Hippocampal formation (tissue), 2 donors: ENCODE measurements around the gene ASTN2.

Source experiments
- DNase-seq, 2 donors: peaks; one replicate each; lab custom pipeline; 2025; lab: John Stamatoyannopoulos, UW

The ASTN2 gene

GRCh38 chr9:117300371-117301110 lies 114.3 kb downstream of the ASTN2 start:
- no peak for DNase-seq

DNA sequence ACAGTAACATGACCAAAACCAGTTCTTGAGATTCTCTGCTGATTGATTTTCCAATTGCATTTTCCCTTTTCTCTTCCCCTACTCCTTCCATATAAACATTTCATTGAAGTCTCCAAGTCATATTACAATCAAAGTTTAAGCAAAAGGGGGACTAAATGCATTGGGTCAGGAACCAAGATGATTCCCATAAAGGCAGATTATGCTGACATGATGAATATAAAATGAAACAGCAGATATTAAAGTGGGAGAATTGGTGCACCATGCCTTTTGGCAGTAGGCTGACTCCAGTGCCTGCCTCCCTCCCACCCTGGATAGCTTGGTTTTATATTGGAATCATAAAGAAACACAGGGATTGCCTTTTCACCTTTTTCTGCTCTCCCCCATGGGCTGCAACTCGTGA lies 118.4 kb downstream of the ASTN2 start:
- no peak for DNase-seq

- no peak for DNase-seq
Observed at GRCh38 chr9:117293206-117294114, 121.4 kb downstream of the ASTN2 start.

DNA sequence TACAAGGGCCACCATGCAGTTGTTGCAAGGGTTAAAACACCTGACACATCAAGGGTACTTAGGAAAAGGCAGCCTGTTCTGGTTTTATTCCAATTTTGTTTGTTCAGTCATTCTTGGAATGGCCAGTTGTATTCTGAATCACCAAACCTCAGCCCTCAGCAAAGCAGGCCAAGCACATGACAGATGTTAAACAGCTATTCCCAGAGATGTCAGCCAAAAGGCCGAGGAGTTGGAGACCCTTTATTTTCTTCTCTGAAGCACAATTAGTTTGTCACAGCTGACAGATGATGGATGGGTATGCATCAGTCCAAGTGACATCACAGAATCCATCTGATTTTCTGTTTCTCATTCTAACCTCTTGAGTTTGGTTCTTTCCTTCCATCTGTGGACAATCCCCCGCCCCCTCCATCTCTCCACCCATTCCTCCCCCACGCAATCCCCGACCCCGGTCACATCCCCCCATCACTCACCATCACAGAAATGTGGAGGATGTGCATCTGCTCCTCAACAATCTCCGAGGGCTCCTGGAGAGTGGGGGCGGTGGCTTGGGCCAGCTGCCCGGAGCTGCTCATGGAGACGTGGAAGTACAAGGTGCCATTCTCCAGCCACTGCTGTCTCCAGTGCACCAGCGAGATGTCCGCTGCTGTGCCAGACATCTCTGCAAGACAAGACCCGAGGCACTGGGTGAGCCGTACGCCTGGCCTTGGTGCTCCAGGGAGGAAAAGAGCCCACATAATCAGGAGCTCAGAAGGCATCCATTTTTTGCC lies 123.8 kb downstream of the ASTN2 start:
- DNase-seq = no peak

- no peak for DNase-seq
Observed at GRCh38 chr9:117290306-117290840, 124.5 kb downstream of the ASTN2 start.

GRCh38 chr9:117286245-117286644 lies 128.6 kb downstream of the ASTN2 start:
- DNase-seq = no peak

DNA sequence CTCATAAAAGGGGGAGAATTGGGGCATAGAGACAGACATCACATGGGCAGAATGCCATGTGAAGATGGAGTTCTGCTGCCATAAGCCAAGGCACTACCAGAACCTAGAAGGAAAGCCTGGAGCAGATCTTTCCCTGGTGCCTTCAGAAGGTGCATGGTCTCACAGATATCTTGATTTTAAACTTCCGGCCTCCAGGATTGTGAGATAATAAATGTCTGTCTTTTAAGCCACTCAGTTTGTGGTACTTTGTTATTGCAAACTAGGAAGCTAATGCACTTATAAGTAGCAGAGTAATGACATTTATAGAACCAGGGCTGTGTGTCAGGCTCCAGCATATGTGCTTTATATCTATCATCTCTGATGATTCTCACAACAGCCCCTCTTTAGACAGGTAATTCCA lies 130.4 kb downstream of the ASTN2 start:
- no peak for DNase-seq

DNA sequence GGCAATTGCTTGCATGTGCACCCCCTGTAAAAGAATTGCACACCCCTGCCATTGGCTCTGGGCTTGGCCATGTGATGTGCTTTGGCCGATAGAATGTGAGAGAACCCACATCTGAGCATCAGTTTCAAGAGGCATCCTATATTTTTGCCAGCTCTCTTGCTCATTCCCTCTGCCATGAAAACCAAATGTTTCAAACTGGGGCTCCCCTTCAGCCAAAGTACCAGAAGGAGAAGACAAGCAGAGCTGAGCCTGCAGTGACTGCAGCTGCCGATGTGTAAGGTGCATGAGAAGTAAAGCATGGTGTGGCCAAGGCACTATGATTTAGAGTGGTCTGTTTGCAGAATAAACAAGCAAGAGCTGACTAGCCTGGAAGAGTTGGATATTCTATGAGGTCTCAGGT lies 132.3 kb downstream of the ASTN2 start:
- no peak for DNase-seq

- no peak for DNase-seq
Observed at GRCh38 chr9:117278471-117279035, 136.3 kb downstream of the ASTN2 start.

DNA sequence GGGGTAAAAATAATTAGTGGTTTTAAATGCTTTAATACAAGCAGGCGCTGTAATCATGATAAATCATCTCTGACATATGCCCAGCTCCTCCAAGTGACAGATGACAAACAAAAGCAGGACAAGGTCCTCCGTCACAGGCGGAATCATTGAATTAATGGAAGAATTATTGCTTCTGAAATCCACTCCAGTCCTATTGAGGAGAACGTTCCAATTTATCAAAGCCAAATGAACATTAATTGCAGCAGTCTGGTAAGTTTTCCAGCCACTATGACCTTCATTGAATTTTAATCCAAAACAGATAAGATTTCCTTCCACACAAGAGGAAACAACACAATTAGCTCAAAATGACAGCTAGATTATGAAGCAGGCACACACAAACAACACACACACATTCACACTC lies 136.8 kb downstream of the ASTN2 start:
- DNase-seq = no peak

DNA sequence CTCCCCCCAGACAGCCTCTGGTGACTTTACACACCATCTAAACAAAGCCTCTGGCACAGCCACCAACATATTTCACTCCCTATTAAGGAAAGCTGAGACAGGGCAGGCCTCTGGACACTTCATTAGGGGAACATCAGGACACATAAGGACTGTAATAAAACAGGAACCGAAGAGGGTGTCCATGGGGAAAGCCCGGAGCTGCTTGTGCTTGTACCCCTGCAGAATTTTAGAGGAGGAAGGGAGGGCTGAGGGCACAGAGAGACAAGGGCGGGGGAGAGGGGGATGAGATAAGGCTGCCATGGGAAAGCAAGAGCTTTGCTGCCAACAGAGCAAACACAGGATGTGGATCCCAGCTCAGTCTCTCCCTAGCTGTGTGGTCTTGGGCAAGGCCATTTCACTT lies 138.4 kb downstream of the ASTN2 start:
- DNase-seq = no peak

DNA sequence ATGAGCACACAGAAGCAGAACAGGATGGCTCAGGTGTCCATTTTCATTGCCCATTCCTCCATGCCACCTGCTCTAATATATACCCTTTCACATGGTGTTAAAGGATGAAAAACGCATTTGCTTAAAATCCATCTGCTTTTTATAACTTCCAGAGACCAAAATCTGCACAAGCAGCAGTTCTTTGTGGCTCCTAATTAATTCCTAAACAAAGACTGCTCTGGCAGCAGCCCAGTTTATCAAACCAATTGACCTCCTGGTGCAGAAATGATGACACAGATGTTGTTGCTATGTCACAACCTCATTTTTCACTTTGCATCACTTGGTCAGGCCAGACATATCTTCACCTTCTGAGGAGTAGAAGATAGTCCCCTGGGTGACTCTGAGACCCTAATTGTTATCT lies 141.2 kb downstream of the ASTN2 start:
- DNase-seq = no peak

GRCh38 chr9:117268847-117269446 lies 145.9 kb downstream of the ASTN2 start:
- DNase-seq = no peak

DNA sequence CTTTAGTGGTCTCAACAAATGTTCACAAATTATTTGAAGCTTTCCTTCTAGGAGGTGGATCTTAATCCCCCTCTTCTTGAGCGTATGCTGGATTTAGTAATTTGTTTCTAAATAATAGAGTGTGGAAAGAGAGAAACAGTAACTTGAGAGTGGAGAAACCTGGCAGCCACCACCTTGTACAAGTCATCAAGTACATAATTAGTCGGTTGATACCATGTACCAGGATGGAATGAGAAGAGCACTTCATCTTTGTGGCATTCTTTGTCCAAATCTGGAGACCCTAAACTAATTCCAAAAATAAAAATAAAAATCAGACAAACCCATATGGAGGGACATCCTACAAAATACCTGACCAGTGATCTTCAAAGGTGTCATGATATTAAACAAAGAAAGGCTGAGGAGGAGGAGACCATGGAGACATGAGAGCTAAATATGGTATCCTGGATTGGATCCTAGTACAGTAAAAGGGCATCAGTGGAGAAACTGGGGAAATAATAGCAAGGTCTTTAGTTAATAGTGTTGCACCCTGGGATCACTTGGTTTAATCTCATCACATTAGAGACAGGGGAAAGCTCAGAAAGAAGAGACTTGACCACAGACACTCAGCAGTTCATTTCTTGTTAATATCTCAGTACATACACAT lies 147.9 kb downstream of the ASTN2 start:
- DNase-seq = no peak

GRCh38 chr9:117265253-117265652 lies 149.6 kb downstream of the ASTN2 start:
- DNase-seq = peak; percentile 32 to 54

DNA sequence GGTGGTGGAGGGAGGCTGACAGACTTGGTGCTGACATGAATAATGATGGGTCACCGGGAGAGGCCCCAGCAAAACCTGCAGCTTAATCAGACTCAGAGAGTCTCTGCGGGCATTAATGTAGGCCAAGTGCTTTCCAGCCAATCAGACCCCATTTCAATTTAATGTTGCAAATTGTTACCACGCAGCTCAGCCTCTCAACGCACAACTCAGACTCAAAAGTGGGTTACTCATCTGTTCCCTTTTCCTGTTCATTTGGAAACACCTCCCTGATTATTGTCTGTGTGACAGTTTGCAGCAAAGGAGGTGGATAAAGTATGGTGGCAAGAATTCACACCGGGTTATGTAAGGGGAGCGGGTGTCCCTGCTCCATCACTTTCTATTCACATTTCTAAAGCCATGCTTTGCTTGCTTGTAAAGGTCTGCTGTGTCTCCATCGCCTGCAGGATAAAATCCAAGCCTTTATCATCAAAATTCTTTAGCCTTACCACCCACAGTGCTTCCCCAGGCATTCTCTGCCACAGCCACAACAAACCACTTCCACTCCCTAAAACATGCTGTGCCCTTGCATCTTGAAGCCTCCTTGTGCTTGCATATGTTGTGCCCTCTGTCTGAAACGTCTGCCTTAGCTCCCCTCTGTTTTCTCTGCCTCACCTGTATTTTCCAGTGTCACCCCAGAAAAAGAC lies 156.5 kb downstream of the ASTN2 start:
- DNase-seq = no peak

DNA sequence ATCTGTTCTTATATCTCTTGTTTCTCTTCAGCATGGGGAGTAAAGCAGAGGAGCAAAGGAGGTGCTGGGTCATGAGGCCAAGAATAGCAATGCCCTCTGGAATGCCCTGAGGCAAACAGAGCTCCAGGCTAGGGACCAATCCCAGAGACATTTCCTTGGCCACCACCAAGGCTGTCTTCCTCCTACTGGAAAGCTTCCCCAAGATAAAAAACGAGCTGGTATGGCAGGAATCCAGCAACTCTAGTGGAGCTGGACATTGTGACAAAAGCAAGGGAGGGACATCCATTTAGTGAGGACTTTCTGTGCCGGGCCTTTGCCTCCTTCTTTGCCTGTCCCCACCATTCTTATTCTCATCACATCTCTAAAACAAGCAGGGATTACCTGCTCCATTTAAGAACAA lies 161.6 kb downstream of the ASTN2 start:
- no peak for DNase-seq

DNA sequence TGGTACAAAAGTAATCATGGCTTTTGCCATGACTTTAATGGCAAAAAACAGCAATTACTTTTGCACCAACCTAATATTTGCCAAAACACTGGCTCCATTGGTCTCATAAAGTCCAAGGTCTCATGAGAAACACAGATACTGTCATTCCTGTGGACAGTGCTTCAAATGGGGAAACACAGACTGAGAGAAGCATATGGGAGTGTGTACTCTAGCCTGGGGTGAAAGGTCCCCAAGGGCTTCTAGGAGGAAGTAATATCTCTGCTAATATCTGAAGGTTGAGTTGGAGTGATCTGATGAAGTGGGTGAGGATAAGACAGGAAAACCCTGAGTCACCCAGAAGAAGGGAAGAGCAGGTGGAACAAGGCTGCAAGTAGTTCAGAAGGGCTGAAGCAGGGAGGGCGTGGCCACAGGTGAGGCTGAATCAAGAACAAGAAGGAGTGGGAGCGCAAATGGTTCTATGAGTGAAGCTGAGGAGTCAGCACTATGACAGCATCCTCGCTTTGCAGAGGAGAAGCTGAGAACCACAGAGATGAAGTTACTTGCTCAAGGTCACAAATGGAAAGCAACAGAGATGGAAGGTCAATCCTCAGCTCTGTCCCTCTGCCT lies 164.1 kb downstream of the ASTN2 start:
- DNase-seq = no peak

- no peak for DNase-seq
Observed at GRCh38 chr9:117249799-117250198, 165.1 kb downstream of the ASTN2 start.

DNA sequence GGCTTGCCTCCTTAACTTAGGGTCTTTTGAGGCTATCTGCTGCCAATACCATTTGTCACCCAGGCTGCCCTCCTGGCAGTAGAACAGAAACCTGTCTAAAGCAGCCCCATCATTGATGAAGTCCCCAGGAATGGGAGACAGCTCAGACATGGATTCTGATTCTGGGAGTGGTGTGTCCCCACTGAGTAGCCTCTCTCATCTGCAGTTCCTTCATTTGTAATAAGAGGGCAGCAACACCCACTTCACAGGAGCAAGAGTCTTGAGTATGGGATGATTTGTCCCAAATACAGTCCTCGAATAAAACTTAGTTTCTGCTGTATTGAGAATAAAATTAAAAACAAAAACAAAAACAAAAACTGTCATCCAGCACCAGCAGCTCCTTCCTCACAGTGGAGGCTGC lies 167.6 kb downstream of the ASTN2 start:
- peak; percentile 13 to 28 for DNase-seq
